H9 (cell line): ENCODE results near the gene NEUROD1. TPM values are rescaled to one million over a fixed set of nuclear protein-coding genes. Genes with fewer than 3 reads are reported as not detected.

Experiments used
- DNase-seq: peaks from one replicate; pipeline ENCODE4 v3.0.0-alpha.2; 2017
- H2AFZ ChIP-seq: one replicate; pipeline ENCODE4 v1.6.1; 2013; ENCODE audit warnings: mild to moderate bottlenecking, low read length, control low read depth, moderate library complexity
- H2AK5ac ChIP-seq: 2 replicates; pipeline ENCODE4 v1.6.1; 2013; ENCODE audit warnings: low read length, control low read depth, mixed read lengths; ENCODE audit not compliant: insufficient read length
- H2BK120ac ChIP-seq: one replicate; pipeline ENCODE4 v1.6.1; 2013; ENCODE audit warnings: low read depth, mild to moderate bottlenecking, low read length, control low read depth, inconsistent platforms; ENCODE audit not compliant: poor library complexity, severe bottlenecking
- H2BK12ac ChIP-seq: 2 replicates; pipeline ENCODE4 v1.6.1; 2013; ENCODE audit warnings: low read length, control low read depth, mixed read lengths, low read depth; ENCODE audit not compliant: insufficient read length
- H2BK15ac ChIP-seq: 2 replicates; pipeline ENCODE4 v1.6.1; 2013; ENCODE audit warnings: low read depth, low read length, control low read depth
- H2BK20ac ChIP-seq: one replicate; pipeline ENCODE4 v1.6.1; 2013; ENCODE audit warnings: low read depth, mild to moderate bottlenecking, low read length, control low read depth, inconsistent platforms; ENCODE audit not compliant: poor library complexity, severe bottlenecking
- H2BK5ac ChIP-seq: 2 replicates; pipeline ENCODE4 v1.6.1; 2013; ENCODE audit warnings: low read length, control low read depth, mixed read lengths; ENCODE audit not compliant: insufficient read length
- H3K14ac ChIP-seq: 2 replicates; pipeline ENCODE4 v1.6.1; 2013; ENCODE audit warnings: low read length, control low read depth; ENCODE audit not compliant: insufficient read depth
- H3K18ac ChIP-seq: 2 replicates; pipeline ENCODE4 v1.6.1; 2013; ENCODE audit warnings: low read depth, mild to moderate bottlenecking, mixed read lengths, low read length, control low read depth; ENCODE audit not compliant: insufficient read length
- H3K23ac ChIP-seq: 2 replicates; pipeline ENCODE4 v1.6.1; 2013; ENCODE audit warnings: low read length, control low read depth, mixed read lengths, low read depth; ENCODE audit not compliant: insufficient read length
- H3K23me2 ChIP-seq: 2 replicates; pipeline ENCODE4 v1.6.1; 2013; ENCODE audit warnings: low read depth, mild to moderate bottlenecking, mixed read lengths, low read length, control low read depth; ENCODE audit not compliant: insufficient read length, poor library complexity, severe bottlenecking
- H3K27ac ChIP-seq: 2 replicates; pipeline ENCODE4 v1.5.1; 2013; ENCODE audit warnings: low read length, control low read depth, mixed read lengths, low read depth; ENCODE audit not compliant: insufficient read length
- H3K27me3 ChIP-seq: 2 replicates; pipeline ENCODE4 v1.6.1; 2013; ENCODE audit warnings: low read length, control low read depth, inconsistent platforms; ENCODE audit not compliant: insufficient read depth
- H3K4ac ChIP-seq: 2 replicates; pipeline ENCODE4 v1.6.1; 2013; ENCODE audit warnings: low read depth, mild to moderate bottlenecking, control low read depth, inconsistent platforms, low read length, moderate library complexity
- H3K4me1 ChIP-seq: 2 replicates; pipeline ENCODE4 v1.6.1; 2013; ENCODE audit warnings: low read length, control low read depth, inconsistent platforms; ENCODE audit not compliant: insufficient read depth
- H3K4me2 ChIP-seq: 2 replicates; pipeline ENCODE4 v1.6.1; 2013; ENCODE audit warnings: low read length, control low read depth, mixed read lengths; ENCODE audit not compliant: insufficient read length, insufficient read depth
- H3K56ac ChIP-seq: 2 replicates; pipeline ENCODE4 v1.6.1; 2013; ENCODE audit warnings: low read depth, mild to moderate bottlenecking, mixed read lengths, low read length, control low read depth; ENCODE audit not compliant: insufficient read length
- H3K79me1 ChIP-seq: 2 replicates; pipeline ENCODE4 v1.6.1; 2013; ENCODE audit warnings: low read depth, mild to moderate bottlenecking, moderate library complexity, low read length, control low read depth, inconsistent platforms; ENCODE audit not compliant: insufficient read depth, poor library complexity, severe bottlenecking
- H3K79me2 ChIP-seq: 2 replicates; pipeline ENCODE4 v1.6.1; 2013; ENCODE audit warnings: low read length, control low read depth, inconsistent platforms; ENCODE audit not compliant: insufficient read depth
- H3K9ac ChIP-seq: 2 replicates; pipeline ENCODE4 v1.6.1; 2013; ENCODE audit warnings: low read length, control low read depth, mixed read lengths; ENCODE audit not compliant: insufficient read length; ENCODE audit errors: extremely low read depth
- H3K9me3 ChIP-seq: one replicate; pipeline ENCODE4 v1.6.1; 2013; ENCODE audit warnings: low read depth, low read length, inconsistent platforms; ENCODE audit not compliant: control insufficient read depth
- H3T11ph ChIP-seq: one replicate; pipeline ENCODE4 v1.6.1; 2013; ENCODE audit warnings: mild to moderate bottlenecking, low read length, control low read depth, inconsistent platforms
- H4K20me1 ChIP-seq: one replicate; pipeline ENCODE4 v1.6.1; 2013; ENCODE audit not compliant: control insufficient read depth, insufficient read length, insufficient read depth
- H4K5ac ChIP-seq: 2 replicates; pipeline ENCODE4 v1.6.1; 2013; ENCODE audit warnings: low read depth, mild to moderate bottlenecking, mixed read lengths, low read length, control low read depth; ENCODE audit not compliant: insufficient read length
- H4K8ac ChIP-seq: replicated peaks from 2 replicates; pipeline ENCODE4 v1.6.1; 2013; ENCODE audit warnings: low read length, control low read depth, mixed read lengths, low read depth; ENCODE audit not compliant: insufficient read length
- H4K91ac ChIP-seq: 2 replicates; pipeline ENCODE4 v1.6.1; 2013; ENCODE audit warnings: low read depth, mild to moderate bottlenecking, moderate library complexity, mixed read lengths, low read length, control low read depth; ENCODE audit not compliant: insufficient read length
- H3K27ac Mint-ChIP-seq, 3 experiments: 2 replicates in 2 of 3; 3 replicates in 1 of 3; pipeline ENCODE4 v1.8.0; 2020 to 2021; ENCODE audit warnings: mixed read lengths in 3 of 3, mild to moderate bottlenecking in 1 of 3, moderate library complexity in 1 of 3
- H3K27me3 Mint-ChIP-seq: 2 replicates; pipeline ENCODE4 v1.8.0; 2021; ENCODE audit warnings: low read depth, mild to moderate bottlenecking, moderate library complexity, mixed read lengths
- H3K36me3 Mint-ChIP-seq, 3 experiments: 2 replicates in 2 of 3; 3 replicates in 1 of 3; pipeline ENCODE4 v1.8.0; 2020 to 2021; ENCODE audit warnings: low read depth in 3 of 3, mixed read lengths in 3 of 3; ENCODE audit not compliant: insufficient read depth in 1 of 3
- H3K4me1 Mint-ChIP-seq, 2 experiments: 2 replicates each; pipeline ENCODE4 v1.8.0; 2020; ENCODE audit warnings: mixed read lengths in 2 of 2
- H3K4me3 Mint-ChIP-seq, 2 experiments: 2 replicates in 1 of 2; 3 replicates in 1 of 2; pipeline ENCODE4 v1.8.0; 2020 to 2021; ENCODE audit warnings: mild to moderate bottlenecking in 2 of 2, mixed read lengths in 2 of 2, moderate library complexity in 1 of 2
- H3K9me3 Mint-ChIP-seq, 2 experiments: 2 replicates in 1 of 2; 3 replicates in 1 of 2; pipeline ENCODE4 v1.8.0; 2020; ENCODE audit warnings: mild to moderate bottlenecking in 2 of 2, mixed read lengths in 2 of 2, moderate library complexity in 1 of 2
- CTCF ChIP-seq: fragments of 200-600 bp; sonication (generic); conservative IDR thresholded peaks from 3 replicates; pipeline ENCODE4 v1.8.0; 2021; ENCODE audit warnings: antibody characterized with exemption, mild to moderate bottlenecking
- WGBS: extraction: QIAGEN DNeasy Blood & Tissue Kit; methylation state at CpG from one replicate; pipeline ENCODE4 v1.1.7; 2013; ENCODE audit warnings: missing lambda C conversion rate, low lambda C conversion rate, mixed read lengths; ENCODE audit not compliant: insufficient read length; ENCODE audit errors: extremely low coverage; 5-methylcytosine and 5-hydroxymethylcytosine counted together
- total RNA-seq: library from RNA; stranded (reverse); gene quantifications from 2 replicates; pipeline ENCODE4 v1.2.1, GENCODE V29; 2021

NEUROD1 gene
- total RNA-seq, 1 experiment from 2014 or later: not detected

- no CpG with 5 or more reads among the region's 2 CpGs for WGBS
- no peak for DNase-seq
- Histone ChIP-seq H3K79me1 (no peaks in the 10 kb centered on the region), H2AFZ (no peak overlapping the region), H3K27ac (no peak overlapping the region), H2BK15ac (no peak overlapping the region), H4K91ac (no peak overlapping the region), H3K4me2 (no peak overlapping the region), H2BK12ac (no peak overlapping the region), H3K4me1 (no peaks in the 10 kb centered on the region), H3T11ph (no peak overlapping the region), H3K18ac (no peak overlapping the region), H2BK120ac (no peak overlapping the region), H3K9me3 (no peaks in the 10 kb centered on the region), H2AK5ac (no peak overlapping the region), H4K5ac (no peak overlapping the region), H3K14ac (no peak overlapping the region), H3K4ac (no peak overlapping the region), H4K8ac (no peak overlapping the region), H3K79me2 (no peaks in the 10 kb centered on the region), H2BK5ac (no peak overlapping the region), H3K23ac (no peak overlapping the region), H2BK20ac (no peak overlapping the region), H3K9ac (no peak overlapping the region), H3K23me2 (no peaks in the 10 kb centered on the region), H3K27me3 (no peaks in the 10 kb centered on the region), H4K20me1 (no peaks in the 10 kb centered on the region), H3K56ac (no peak overlapping the region)
- no peaks in the 10 kb centered on the region for H3K4me1 Mint-ChIP-seq
- peaks cover 4 to 6% of the 10 kb centered on the region in 2 experiments; a peak in 4 of 5 replicates for H3K9me3 Mint-ChIP-seq
- H3K4me3 Mint-ChIP-seq: no peak overlapping the region
- H3K27ac Mint-ChIP-seq: no peak overlapping the region
- TF ChIP-seq CTCF: no peak
- H3K27me3 Mint-ChIP-seq: no peaks in the 10 kb centered on the region; the same call in 1 of the 2 replicates
- H3K36me3 Mint-ChIP-seq: peaks cover 0 to 3% (median 3%) of the 10 kb centered on the region in 3 experiments; a peak in 1 of 7 replicates
Observed at GRCh38 chr2:181723731-181724130, 43.4 kb upstream of the NEUROD1 start.
